Testis (tissue), 2 donors: ENCODE data around the gene BAX.

Source experiments
- POLR2A ChIP-seq: fragments of 450-650 bp; IDR thresholded peaks from one replicate; pipeline ENCODE4 v1.6.1; 2017; ENCODE audit warnings: antibody characterized with exemption, mild to moderate bottlenecking, moderate library complexity
- TF ChIP-seq, protein P1 (sequence below), 3 experiments: fragments of 450-650 bp in 2 of 3; fragments of 200-600 bp in 1 of 3; sonication (generic) in 1 of 3; IDR thresholded peaks; one replicate each; pipeline ENCODE4 v1.5.1; 2016 to 2019; ENCODE audit warnings: antibody characterized with exemption in 3 of 3, mild to moderate bottlenecking in 2 of 3, moderate library complexity in 1 of 3

GRCh38 chr19:48940902-48941301 lies 13.8 kb upstream of the BAX start:
- TF ChIP-seq, protein P1, sequence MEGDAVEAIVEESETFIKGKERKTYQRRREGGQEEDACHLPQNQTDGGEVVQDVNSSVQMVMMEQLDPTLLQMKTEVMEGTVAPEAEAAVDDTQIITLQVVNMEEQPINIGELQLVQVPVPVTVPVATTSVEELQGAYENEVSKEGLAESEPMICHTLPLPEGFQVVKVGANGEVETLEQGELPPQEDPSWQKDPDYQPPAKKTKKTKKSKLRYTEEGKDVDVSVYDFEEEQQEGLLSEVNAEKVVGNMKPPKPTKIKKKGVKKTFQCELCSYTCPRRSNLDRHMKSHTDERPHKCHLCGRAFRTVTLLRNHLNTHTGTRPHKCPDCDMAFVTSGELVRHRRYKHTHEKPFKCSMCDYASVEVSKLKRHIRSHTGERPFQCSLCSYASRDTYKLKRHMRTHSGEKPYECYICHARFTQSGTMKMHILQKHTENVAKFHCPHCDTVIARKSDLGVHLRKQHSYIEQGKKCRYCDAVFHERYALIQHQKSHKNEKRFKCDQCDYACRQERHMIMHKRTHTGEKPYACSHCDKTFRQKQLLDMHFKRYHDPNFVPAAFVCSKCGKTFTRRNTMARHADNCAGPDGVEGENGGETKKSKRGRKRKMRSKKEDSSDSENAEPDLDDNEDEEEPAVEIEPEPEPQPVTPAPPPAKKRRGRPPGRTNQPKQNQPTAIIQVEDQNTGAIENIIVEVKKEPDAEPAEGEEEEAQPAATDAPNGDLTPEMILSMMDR (IDR thresholded peaks at IDR 0.05), result no peak
- TF ChIP-seq POLR2A, result no peak
